ENCODE data around the gene TTC21A.

DNA sequence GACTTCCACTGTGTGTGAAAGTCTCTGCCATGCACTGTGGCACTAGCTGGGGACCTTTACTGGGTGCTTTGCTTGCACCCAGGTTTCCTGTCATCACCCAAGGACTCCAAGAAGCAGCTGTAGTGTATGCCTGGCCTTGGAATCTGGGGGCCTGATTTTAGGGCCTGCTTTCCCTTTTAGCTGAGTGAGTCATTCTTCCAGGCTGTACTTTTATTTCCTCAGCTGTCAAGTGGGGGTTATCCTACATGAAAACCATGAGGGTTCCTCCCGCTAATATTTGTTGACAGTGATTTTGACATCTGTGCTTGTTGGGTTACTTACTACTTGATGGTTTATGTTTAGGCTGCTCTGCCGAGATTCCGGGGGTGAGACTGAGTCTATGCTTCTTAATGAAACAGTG lies 18.6 kb upstream of the TTC21A start:
- no peak for TF ChIP-seq ZNF596 (tag by site-specific recombination; IDR thresholded peaks at IDR 0.05)
- TF ChIP-seq, protein P1, sequence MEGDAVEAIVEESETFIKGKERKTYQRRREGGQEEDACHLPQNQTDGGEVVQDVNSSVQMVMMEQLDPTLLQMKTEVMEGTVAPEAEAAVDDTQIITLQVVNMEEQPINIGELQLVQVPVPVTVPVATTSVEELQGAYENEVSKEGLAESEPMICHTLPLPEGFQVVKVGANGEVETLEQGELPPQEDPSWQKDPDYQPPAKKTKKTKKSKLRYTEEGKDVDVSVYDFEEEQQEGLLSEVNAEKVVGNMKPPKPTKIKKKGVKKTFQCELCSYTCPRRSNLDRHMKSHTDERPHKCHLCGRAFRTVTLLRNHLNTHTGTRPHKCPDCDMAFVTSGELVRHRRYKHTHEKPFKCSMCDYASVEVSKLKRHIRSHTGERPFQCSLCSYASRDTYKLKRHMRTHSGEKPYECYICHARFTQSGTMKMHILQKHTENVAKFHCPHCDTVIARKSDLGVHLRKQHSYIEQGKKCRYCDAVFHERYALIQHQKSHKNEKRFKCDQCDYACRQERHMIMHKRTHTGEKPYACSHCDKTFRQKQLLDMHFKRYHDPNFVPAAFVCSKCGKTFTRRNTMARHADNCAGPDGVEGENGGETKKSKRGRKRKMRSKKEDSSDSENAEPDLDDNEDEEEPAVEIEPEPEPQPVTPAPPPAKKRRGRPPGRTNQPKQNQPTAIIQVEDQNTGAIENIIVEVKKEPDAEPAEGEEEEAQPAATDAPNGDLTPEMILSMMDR (tag by site-specific recombination; IDR thresholded peaks at IDR 0.05), result no peak
